ENCODE data around the gene KSR1.

DNA sequence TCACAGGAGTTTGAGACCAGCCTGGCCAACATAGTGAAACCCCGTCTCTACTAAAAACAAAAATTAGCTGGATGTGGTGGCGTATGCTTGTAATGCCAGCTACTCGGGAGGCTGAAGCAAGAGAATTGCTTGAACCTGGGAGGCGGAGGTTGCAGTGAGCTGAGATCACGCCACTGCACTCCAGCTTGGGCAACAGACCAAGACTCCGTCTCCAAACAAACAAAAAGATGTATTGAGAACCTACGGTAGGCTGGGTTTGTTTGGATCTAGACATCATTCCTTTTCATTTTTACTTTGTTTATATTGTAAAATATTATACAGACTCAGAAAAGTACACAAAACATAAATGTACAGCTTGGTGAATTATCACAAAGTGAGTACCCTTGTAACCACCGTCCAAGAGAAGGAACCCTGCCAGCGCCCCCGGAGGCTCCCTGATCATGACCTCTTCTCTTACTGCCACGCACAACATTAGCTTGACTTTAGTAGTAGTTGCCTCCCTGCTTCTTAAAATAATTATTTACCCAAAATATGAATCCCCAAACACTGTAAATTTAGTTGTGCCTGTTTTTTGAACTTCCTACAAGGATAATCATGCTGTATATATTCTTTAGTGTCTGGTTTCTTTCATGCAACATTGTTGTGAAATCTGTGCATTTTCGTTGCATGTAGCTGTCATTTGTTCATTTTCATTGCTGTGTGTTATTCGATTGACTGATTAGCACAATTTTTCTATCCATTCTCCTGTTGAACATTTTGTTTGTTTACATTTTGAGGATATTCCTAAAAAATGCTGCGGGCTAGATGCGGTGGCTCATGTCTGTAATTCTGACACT lies 56.5 kb downstream of the KSR1 start:
- TF ChIP-seq, protein P1, sequence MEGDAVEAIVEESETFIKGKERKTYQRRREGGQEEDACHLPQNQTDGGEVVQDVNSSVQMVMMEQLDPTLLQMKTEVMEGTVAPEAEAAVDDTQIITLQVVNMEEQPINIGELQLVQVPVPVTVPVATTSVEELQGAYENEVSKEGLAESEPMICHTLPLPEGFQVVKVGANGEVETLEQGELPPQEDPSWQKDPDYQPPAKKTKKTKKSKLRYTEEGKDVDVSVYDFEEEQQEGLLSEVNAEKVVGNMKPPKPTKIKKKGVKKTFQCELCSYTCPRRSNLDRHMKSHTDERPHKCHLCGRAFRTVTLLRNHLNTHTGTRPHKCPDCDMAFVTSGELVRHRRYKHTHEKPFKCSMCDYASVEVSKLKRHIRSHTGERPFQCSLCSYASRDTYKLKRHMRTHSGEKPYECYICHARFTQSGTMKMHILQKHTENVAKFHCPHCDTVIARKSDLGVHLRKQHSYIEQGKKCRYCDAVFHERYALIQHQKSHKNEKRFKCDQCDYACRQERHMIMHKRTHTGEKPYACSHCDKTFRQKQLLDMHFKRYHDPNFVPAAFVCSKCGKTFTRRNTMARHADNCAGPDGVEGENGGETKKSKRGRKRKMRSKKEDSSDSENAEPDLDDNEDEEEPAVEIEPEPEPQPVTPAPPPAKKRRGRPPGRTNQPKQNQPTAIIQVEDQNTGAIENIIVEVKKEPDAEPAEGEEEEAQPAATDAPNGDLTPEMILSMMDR (IDR thresholded peaks at IDR 0.05; ENCODE audit: insufficient read depth, low read depth, low read length), result no peak
- TF ChIP-seq EZH2 (IDR thresholded peaks at IDR 0.05; ENCODE audit: insufficient read depth, low read length), result no peak
